ENCODE data around the gene TGFBI. TPM values are rescaled to one million over a fixed set of nuclear protein-coding genes. Genes with fewer than 3 reads are reported as not detected.
A peak's percentile ranks its signal among the peaks of the same experiment; 100 is the strongest.

Gene TGFBI
- total and polyA plus RNA-seq, 2 donors from 2014 or later, result 36.4 to 78.5 TPM

GRCh38 chr5:136058972-136059354 lies 30.2 kb downstream of the TGFBI start:
- Histone ChIP-seq H3K9me3 (ENCODE audit: control insufficient read depth in 2 of 3, insufficient read depth in 1 of 3, low read length in 3 of 3) (no peaks in the 10 kb centered on the region), H3K4me1 (ENCODE audit: control insufficient read depth in 2 of 3, insufficient read depth in 2 of 3, low read depth in 1 of 3, low read length in 3 of 3) (peaks cover 0 to 4% (median 0%) of the 10 kb centered on the region in 3 donors), H3K27me3 (ENCODE audit: control insufficient read depth, insufficient read depth, low read length) (no peaks in the 10 kb centered on the region), H3K4me3 (ENCODE audit: low read length in 3 of 3) (no peak overlapping the region), H3K36me3 (ENCODE audit: control insufficient read depth in 2 of 3, insufficient read depth in 3 of 3, low read length in 3 of 3) (no peaks in the 10 kb centered on the region), H3K27ac (ENCODE audit: low read depth in 2 of 2, low read length in 2 of 2) (peak overlapping the region; percentile 49 to 76), H3K9ac (ENCODE audit: low read length in 3 of 3) (no peak overlapping the region)
- TF ChIP-seq CTCF (IDR thresholded peaks at IDR 0.05; ENCODE audit: borderline replicate concordance, extremely low read depth, insufficient read depth), result no peak
- FAIRE-seq (no peak), DNase-seq (no peak)
- intact Hi-C loops (cut with DNase I), result no loop called here

GRCh38 chr5:136060963-136061362 lies 32.2 kb downstream of the TGFBI start:
- no peaks in the 10 kb centered on the region for H3K27me3 ChIP-seq (ENCODE audit: control insufficient read depth, insufficient read depth, low read length)
- intact Hi-C loops (cut with DNase I), result loop anchor here (10.0 kb wide), 1 partner anchor 106 kb away; the partner anchor contains the start of gene LECT2
- peaks cover 0 to 4% (median 0%) of the 10 kb centered on the region in 3 donors for H3K4me1 ChIP-seq (ENCODE audit: control insufficient read depth in 2 of 3, insufficient read depth in 2 of 3, low read depth in 1 of 3, low read length in 3 of 3)
- no peaks in the 10 kb centered on the region for H3K36me3 ChIP-seq (ENCODE audit: control insufficient read depth in 2 of 3, insufficient read depth in 3 of 3, low read length in 3 of 3)
- H3K27ac ChIP-seq (ENCODE audit: low read depth in 2 of 2, low read length in 2 of 2), result no peak overlapping the region
- H3K9ac ChIP-seq (ENCODE audit: low read length in 3 of 3), result no peak overlapping the region
- H3K4me3 ChIP-seq (ENCODE audit: low read length in 3 of 3), result no peak overlapping the region
- FAIRE-seq (no peak), DNase-seq (no peak)
- no peaks in the 10 kb centered on the region for H3K9me3 ChIP-seq (ENCODE audit: control insufficient read depth in 2 of 3, insufficient read depth in 1 of 3, low read length in 3 of 3)
- TF ChIP-seq CTCF (IDR thresholded peaks at IDR 0.05; ENCODE audit: borderline replicate concordance, extremely low read depth, insufficient read depth), result no peak

GRCh38 chr5:136061630-136062365 lies 33.0 kb downstream of the TGFBI start:
- TF ChIP-seq CTCF (IDR thresholded peaks at IDR 0.05; ENCODE audit: borderline replicate concordance, extremely low read depth, insufficient read depth), result no peak
- peak in 1 of 5 donors; percentile 9 for DNase-seq
- no peaks in the 10 kb centered on the region for H3K9me3 ChIP-seq (ENCODE audit: control insufficient read depth in 2 of 3, insufficient read depth in 1 of 3, low read length in 3 of 3)
- no peaks in the 10 kb centered on the region for H3K27me3 ChIP-seq (ENCODE audit: control insufficient read depth, insufficient read depth, low read length)
- H3K27ac ChIP-seq (ENCODE audit: low read depth in 2 of 2, low read length in 2 of 2), result no peak overlapping the region
- H3K9ac ChIP-seq (ENCODE audit: low read length in 3 of 3), result no peak overlapping the region
- no peak for FAIRE-seq
- intact Hi-C loops (cut with DNase I), result loop anchor here (10.0 kb wide), 1 partner anchor 107 kb away; the partner anchor contains the start of gene LECT2
- no peak overlapping the region for H3K4me3 ChIP-seq (ENCODE audit: low read length in 3 of 3)
- peaks cover 0 to 4% (median 2%) of the 10 kb centered on the region in 3 donors for H3K4me1 ChIP-seq (ENCODE audit: control insufficient read depth in 2 of 3, insufficient read depth in 2 of 3, low read depth in 1 of 3, low read length in 3 of 3)
- H3K36me3 ChIP-seq (ENCODE audit: control insufficient read depth in 2 of 3, insufficient read depth in 3 of 3, low read length in 3 of 3), result no peaks in the 10 kb centered on the region
